BLaER1 treated with 17β-estradiol and CSF1 and Interleukin-3, amounts not matched to agents 10 nM and 100 nM (cell line): ENCODE results near the gene PAOX.
A peak's percentile ranks its signal among the peaks of the same experiment; 100 is the strongest.
"Not testable (repeated sequence)": the region's sequence is repeated elsewhere in the genome, so short reads cannot be mapped to it uniquely, and the experiment has no call there.

Experiments
- H3K27ac ChIP-seq, 11 experiments: shearing (Covaris generic); formaldehyde crosslinking; 2 replicates each; pipeline ENCODE4 v1.8.1; 2022
- H3K27me3 ChIP-seq, 11 experiments: shearing (Covaris generic); formaldehyde crosslinking; 2 replicates each; pipeline ENCODE4 v1.8.1; 2022
- H3K36me3 ChIP-seq, 11 experiments: shearing (Covaris generic); formaldehyde crosslinking; 2 replicates each; pipeline ENCODE4 v1.8.1; 2022
- H3K4me1 ChIP-seq, 10 experiments: shearing (Covaris generic); formaldehyde crosslinking; 2 replicates each; pipeline ENCODE4 v1.8.1; 2022
- H3K4me2 ChIP-seq, 11 experiments: shearing (Covaris generic); formaldehyde crosslinking; 2 replicates each; pipeline ENCODE4 v1.8.1; 2022
- H3K4me3 ChIP-seq, 10 experiments: shearing (Covaris generic); formaldehyde crosslinking; 2 replicates each; pipeline ENCODE4 v1.8.1; 2022
- H3K9ac ChIP-seq, 11 experiments: shearing (Covaris generic); formaldehyde crosslinking; 2 replicates each; pipeline ENCODE4 v1.8.1; 2022
- H3K9me3 ChIP-seq, 11 experiments: shearing (Covaris generic); formaldehyde crosslinking; replicated peaks in 1 of 11; 2 replicates each; pipeline ENCODE4 v1.8.1; 2022
- H4K20me1 ChIP-seq, 11 experiments: shearing (Covaris generic); formaldehyde crosslinking; 2 replicates each; pipeline ENCODE4 v1.8.1; 2022
- Cebpa-rat ChIP-seq, 11 experiments: shearing (Covaris generic); IDR thresholded peaks; 2 replicates each; pipeline ENCODE4 v1.8.1; 2022

PAOX gene

GRCh38 chr10:133379801-133380666, 972 bp downstream of the PAOX start:
- Histone ChIP-seq H3K4me1 (peaks cover 30 to 73% (median 57%) of the 10 kb centered on the region in 10 experiments), H3K4me3 (peak overlapping the region; percentile 69 to 90 (median 76)), H3K27me3 (peaks cover 0 to 7% (median 0%) of the 10 kb centered on the region in 11 experiments; a peak in 1 of 22 replicates), H3K9ac (peak overlapping the region; percentile 63 to 87 (median 76); a peak in 20 of 22 replicates), H3K4me2 (peak overlapping the region; percentile 91 to 99 (median 96)), H3K9me3 (no peaks in the 10 kb centered on the region), H4K20me1 (peaks cover 0 to 9% (median 0%) of the 10 kb centered on the region in 11 experiments; a peak in 3 of 22 replicates), H3K27ac (peak overlapping the region in 6 of 11 experiments; percentile 40 to 64 (median 54); a peak in 6 of 22 replicates), H3K36me3 (peaks cover 0 to 12% (median 0%) of the 10 kb centered on the region in 11 experiments; a peak in 1 of 22 replicates)
- TF ChIP-seq Cebpa-rat (IDR thresholded peaks at IDR 0.05), result no peak

DNA sequence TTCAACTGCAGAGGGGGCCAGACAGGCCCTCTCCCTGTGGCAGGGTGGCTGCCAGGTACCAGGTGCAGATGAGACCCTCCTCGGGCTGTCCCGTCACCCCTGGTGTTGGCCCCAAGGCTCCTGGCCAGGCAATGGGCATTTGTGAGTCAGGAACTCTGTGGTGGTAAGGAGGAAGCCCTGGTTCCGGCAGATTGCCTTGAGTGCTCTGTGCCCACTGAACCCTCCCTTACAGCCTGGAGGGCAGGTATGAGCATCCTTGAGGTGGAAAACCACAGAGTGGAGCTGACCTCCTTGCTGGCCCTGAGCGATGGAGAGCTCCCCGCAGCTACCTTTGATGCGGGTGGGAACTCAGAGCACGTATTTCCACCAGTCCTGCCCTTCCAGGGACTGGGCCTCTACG, 2.0 kb downstream of the PAOX start:
- H3K4me1 ChIP-seq, result peaks cover 30 to 76% (median 55%) of the 10 kb centered on the region in 10 experiments
- H4K20me1 ChIP-seq, result peaks cover 0 to 9% (median 0%) of the 10 kb centered on the region in 11 experiments; a peak in 3 of 22 replicates
- TF ChIP-seq Cebpa-rat (IDR thresholded peaks at IDR 0.05), result no peak
- H3K27ac ChIP-seq, result no peak overlapping the region
- no peak overlapping the region; a peak in 1 of 22 replicates for H3K9ac ChIP-seq
- peaks cover 0 to 12% (median 0%) of the 10 kb centered on the region in 11 experiments; a peak in 1 of 22 replicates for H3K36me3 ChIP-seq
- H3K4me3 ChIP-seq, result no peak overlapping the region
- peak overlapping the region; percentile 77 to 99 (median 96) for H3K4me2 ChIP-seq
- peaks cover 0 to 7% (median 0%) of the 10 kb centered on the region in 11 experiments; a peak in 1 of 22 replicates for H3K27me3 ChIP-seq
- H3K9me3 ChIP-seq, result no peaks in the 10 kb centered on the region

DNA sequence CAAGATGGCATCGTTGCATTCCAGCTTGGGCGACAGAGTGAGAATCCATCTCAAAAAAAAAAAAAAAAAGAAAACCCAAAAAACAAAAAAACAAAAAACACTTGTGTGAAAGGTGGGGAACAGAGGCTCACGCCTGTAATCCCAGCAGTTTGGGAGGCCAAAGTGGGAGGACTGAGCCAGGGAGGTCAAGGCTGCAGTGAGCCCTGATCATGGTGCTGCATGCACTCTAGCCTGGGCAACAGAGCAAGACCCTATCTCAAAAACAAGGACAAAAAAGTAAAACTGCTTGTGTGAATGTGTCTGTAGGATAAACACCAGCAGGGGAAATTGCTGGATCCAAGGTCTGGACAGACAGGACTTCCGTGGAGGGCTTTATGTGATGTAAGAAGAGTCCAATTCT, 4.5 kb downstream of the PAOX start:
- H3K4me2 ChIP-seq, result peak overlapping the region in 8 of 11 experiments; percentile 27 to 74 (median 60); a peak in 15 of 22 replicates
- peak overlapping the region in 3 of 11 experiments; percentile 26 to 47 (median 35); a peak in 2 of 22 replicates for H3K9ac ChIP-seq

DNA sequence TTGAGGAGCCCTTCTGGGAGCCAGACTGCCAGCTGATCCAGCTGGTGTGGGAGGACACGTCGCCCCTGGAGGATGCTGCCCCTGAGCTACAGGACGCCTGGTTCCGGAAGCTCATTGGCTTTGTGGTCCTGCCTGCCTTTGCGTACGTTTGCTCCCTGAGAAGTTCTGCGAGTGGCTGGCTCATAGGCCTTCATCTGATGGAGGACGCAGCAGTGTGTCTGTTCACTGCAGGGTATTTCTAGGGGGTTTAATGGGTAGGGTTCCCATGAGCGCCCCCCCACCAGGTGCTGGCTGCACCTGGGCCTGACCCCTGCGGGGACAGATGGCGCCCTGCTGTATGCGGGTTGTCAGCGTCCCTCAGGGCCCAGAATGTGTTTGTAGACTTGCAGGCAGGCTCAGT, 5.0 kb downstream of the PAOX start:
- Histone ChIP-seq H3K4me2 (peak overlapping the region in 9 of 11 experiments; percentile 6 to 74 (median 56); a peak in 16 of 22 replicates), H3K27ac (peak overlapping the region in 2 of 11 experiments; percentile 36 to 46; a peak in 4 of 22 replicates)
- TF ChIP-seq Cebpa-rat (IDR thresholded peaks at IDR 0.05), result no peak

More for the DNA sequence above, 4.5 kb downstream of the PAOX start:
- TF ChIP-seq Cebpa-rat (IDR thresholded peaks at IDR 0.05), result no peak
- Histone ChIP-seq H3K4me3 (no peak overlapping the region), H3K9me3 (no peaks in the 10 kb centered on the region), H3K36me3 (peaks cover 0 to 12% (median 0%) of the 10 kb centered on the region in 11 experiments; a peak in 1 of 22 replicates), H3K4me1 (peaks cover 27 to 80% (median 55%) of the 10 kb centered on the region in 10 experiments), H3K27me3 (peaks cover 0 to 7% (median 0%) of the 10 kb centered on the region in 11 experiments; a peak in 1 of 22 replicates), H4K20me1 (peaks cover 0 to 9% (median 0%) of the 10 kb centered on the region in 11 experiments; a peak in 3 of 22 replicates), H3K27ac (peak overlapping the region in 2 of 11 experiments; percentile 36 to 46; a peak in 3 of 22 replicates)

DNA sequence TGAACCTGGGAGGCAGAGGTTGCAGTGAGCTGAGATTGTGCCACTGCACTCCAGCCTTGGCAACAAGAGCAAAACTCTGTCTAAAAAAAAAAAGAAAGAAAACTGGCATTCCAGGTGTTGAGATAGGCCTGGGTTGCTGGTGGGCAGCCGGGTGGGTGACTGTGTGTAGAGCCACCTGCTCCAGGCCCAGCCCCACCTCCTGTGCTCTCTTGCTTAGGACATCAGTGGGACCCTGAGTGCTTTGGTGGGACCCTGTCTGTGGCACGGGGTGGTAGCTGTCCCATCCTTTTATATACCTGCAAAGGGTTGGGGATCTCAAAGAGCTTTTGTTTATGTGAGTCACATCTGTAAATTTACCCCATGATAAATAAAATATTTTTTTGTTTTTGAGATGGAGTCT, 6.2 kb downstream of the PAOX start:
- no peak for TF ChIP-seq Cebpa-rat (IDR thresholded peaks at IDR 0.05)
- Histone ChIP-seq H3K9me3 (no peaks in the 10 kb centered on the region), H3K4me1 (peaks cover 34 to 78% (median 56%) of the 10 kb centered on the region in 10 experiments), H3K4me2 (peak overlapping the region in 3 of 11 experiments; percentile 65 to 74 (median 73); a peak in 3 of 22 replicates), H3K27me3 (0 out of 22 replicates have a peak, but pooled peaks cover 0 to 1% (median 0%) of the 10 kb centered on the region in 11 experiments), H4K20me1 (peaks cover 0 to 9% (median 0%) of the 10 kb centered on the region in 11 experiments; a peak in 2 of 22 replicates), H3K36me3 (peaks cover 0 to 12% (median 0%) of the 10 kb centered on the region in 11 experiments; a peak in 1 of 22 replicates), H3K27ac (no peak overlapping the region), H3K9ac (no peak overlapping the region), H3K4me3 (no peak overlapping the region)

More for the DNA sequence above, 5.0 kb downstream of the PAOX start:
- peaks cover 0 to 12% (median 0%) of the 10 kb centered on the region in 11 experiments; a peak in 1 of 22 replicates for H3K36me3 ChIP-seq
- H3K4me1 ChIP-seq, result peaks cover 31 to 80% (median 58%) of the 10 kb centered on the region in 10 experiments
- H3K4me3 ChIP-seq, result no peak overlapping the region
- peaks cover 0 to 9% (median 0%) of the 10 kb centered on the region in 11 experiments; a peak in 3 of 22 replicates for H4K20me1 ChIP-seq
- peaks cover 0 to 7% (median 0%) of the 10 kb centered on the region in 11 experiments; a peak in 1 of 22 replicates for H3K27me3 ChIP-seq
- peak overlapping the region in 4 of 11 experiments; percentile 26 to 47 (median 31); a peak in 3 of 22 replicates for H3K9ac ChIP-seq
- no peaks in the 10 kb centered on the region for H3K9me3 ChIP-seq

- H3K27ac ChIP-seq, H3K4me3 ChIP-seq, H3K27me3 ChIP-seq, H4K20me1 ChIP-seq, H3K9me3 ChIP-seq, H3K9ac ChIP-seq: not testable (repeated sequence)
- H3K4me1 ChIP-seq, result peaks cover 36 to 78% (median 58%) of the 10 kb centered on the region in 10 experiments
- H3K4me2 ChIP-seq, result peak overlapping the region in 3 of 11 experiments; percentile 23 to 100 (median 95); a peak in 4 of 22 replicates
- peaks cover 0 to 12% (median 0%) of the 10 kb centered on the region in 11 experiments; a peak in 2 of 22 replicates for H3K36me3 ChIP-seq
These were observed 7.9 kb downstream of the PAOX start for GRCh38 chr10:133386951-133387350.

DNA sequence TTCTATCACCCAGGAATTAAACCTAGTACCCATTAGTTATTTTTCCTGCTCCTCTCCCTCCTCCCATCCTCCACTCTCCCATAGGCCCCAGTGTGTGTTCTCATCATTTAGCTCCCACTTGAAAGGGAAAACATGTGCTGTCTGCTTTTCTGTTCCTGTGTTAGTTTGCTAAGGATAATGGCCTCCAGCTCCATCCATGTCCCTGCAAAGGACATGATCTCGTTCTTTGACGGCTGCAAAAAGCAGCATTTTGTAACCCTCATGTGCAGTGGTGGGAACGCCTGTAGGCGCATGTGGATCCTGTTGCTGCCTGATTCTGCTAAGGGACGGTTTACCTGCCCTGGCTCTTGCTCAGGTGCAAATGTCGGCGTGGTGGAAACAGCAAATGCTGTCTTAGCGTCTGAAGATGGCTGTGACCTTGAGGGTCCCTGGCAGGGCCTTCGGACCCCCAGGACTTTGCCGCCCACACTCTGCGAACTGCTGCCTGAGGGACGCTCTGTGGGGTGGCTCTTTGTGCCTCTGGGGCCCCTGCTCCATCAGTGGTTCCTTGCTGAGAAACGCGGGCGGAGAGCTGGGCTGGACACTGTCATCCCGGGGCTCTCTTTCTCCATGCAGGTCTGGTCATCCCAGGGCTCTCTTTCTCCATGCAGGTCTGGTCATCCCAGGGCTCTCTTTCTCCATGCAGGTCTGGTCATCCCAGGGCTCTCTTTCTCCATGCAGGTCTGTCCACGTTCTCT, 9.3 kb downstream of the PAOX start:
- Histone ChIP-seq H3K9me3 (no peaks in the 10 kb centered on the region), H4K20me1 (no peaks in the 10 kb centered on the region), H3K27ac (peak overlapping the region in 10 of 11 experiments; percentile 23 to 92 (median 85); a peak in 19 of 22 replicates), H3K36me3 (peaks cover 0 to 7% (median 0%) of the 10 kb centered on the region in 11 experiments; a peak in 2 of 22 replicates), H3K4me3 (peak overlapping the region; percentile 54 to 78 (median 72)), H3K9ac (peak overlapping the region; percentile 69 to 88 (median 82); a peak in 20 of 22 replicates), H3K27me3 (no peaks in the 10 kb centered on the region), H3K4me2 (peak overlapping the region; percentile 95 to 100 (median 100)), H3K4me1 (peaks cover 49 to 83% (median 71%) of the 10 kb centered on the region in 10 experiments)
- TF ChIP-seq Cebpa-rat (IDR thresholded peaks at IDR 0.05), result no peak
